ENCODE data around the gene PCDH18. TPM values are rescaled to one million over a fixed set of nuclear protein-coding genes. Genes with fewer than 3 reads are reported as not detected.

PCDH18 gene
- polyA plus RNA-seq (2012; ENCODE audit: insufficient read length, low read depth), result 46.6 TPM

GRCh38 chr4:137531986-137532868 lies at the start of gene PCDH18:
Gene PCDH18 (minus strand): TSS chr4:137532494. CDS start chr4:137532088, 406 bp downstream.
- TF ChIP-seq SIN3A (IDR thresholded peaks at IDR 0.05; ENCODE audit: borderline replicate concordance, insufficient read depth, low read length) (peak; percentile 73), TAF1 (IDR thresholded peaks at IDR 0.05; ENCODE audit: borderline replicate concordance, insufficient read depth, low read length) (peak; percentile 90), FOXP2 (optimal IDR thresholded peaks at IDR 0.05; ENCODE audit: borderline replicate concordance, extremely low read depth, extremely low read length, insufficient read depth) (no peak), POLR2AphosphoS5 (IDR thresholded peaks at IDR 0.05; ENCODE audit: low read depth, low read length) (peak; percentile 99), REST (IDR thresholded peaks at IDR 0.05; ENCODE audit: insufficient read depth in 1 of 2, low read depth in 2 of 2, low read length in 2 of 2) (no peak)

GRCh38 chr4:137576446-137576845 lies 44.2 kb upstream of the PCDH18 start:
- TF ChIP-seq SIN3A (IDR thresholded peaks at IDR 0.05; ENCODE audit: borderline replicate concordance, insufficient read depth, low read length), result no peak
- TF ChIP-seq TAF1 (IDR thresholded peaks at IDR 0.05; ENCODE audit: borderline replicate concordance, insufficient read depth, low read length), result no peak
- no peak for TF ChIP-seq FOXP2 (optimal IDR thresholded peaks at IDR 0.05; ENCODE audit: borderline replicate concordance, extremely low read depth, extremely low read length, insufficient read depth)
- no peak for TF ChIP-seq REST (IDR thresholded peaks at IDR 0.05; ENCODE audit: insufficient read depth in 1 of 2, low read depth in 2 of 2, low read length in 2 of 2)
- no peak for TF ChIP-seq POLR2AphosphoS5 (IDR thresholded peaks at IDR 0.05; ENCODE audit: low read depth, low read length)

GRCh38 chr4:137572647-137573046 lies 40.4 kb upstream of the PCDH18 start:
- TF ChIP-seq SIN3A (IDR thresholded peaks at IDR 0.05; ENCODE audit: borderline replicate concordance, insufficient read depth, low read length) (no peak), POLR2AphosphoS5 (IDR thresholded peaks at IDR 0.05; ENCODE audit: low read depth, low read length) (no peak), REST (IDR thresholded peaks at IDR 0.05; ENCODE audit: insufficient read depth in 1 of 2, low read depth in 2 of 2, low read length in 2 of 2) (no peak), FOXP2 (optimal IDR thresholded peaks at IDR 0.05; ENCODE audit: borderline replicate concordance, extremely low read depth, extremely low read length, insufficient read depth) (no peak), TAF1 (IDR thresholded peaks at IDR 0.05; ENCODE audit: borderline replicate concordance, insufficient read depth, low read length) (no peak)

GRCh38 chr4:137572163-137572562 lies 39.9 kb upstream of the PCDH18 start:
- TF ChIP-seq REST (IDR thresholded peaks at IDR 0.05; ENCODE audit: insufficient read depth in 1 of 2, low read depth in 2 of 2, low read length in 2 of 2) (no peak), FOXP2 (optimal IDR thresholded peaks at IDR 0.05; ENCODE audit: borderline replicate concordance, extremely low read depth, extremely low read length, insufficient read depth) (no peak), SIN3A (IDR thresholded peaks at IDR 0.05; ENCODE audit: borderline replicate concordance, insufficient read depth, low read length) (no peak), TAF1 (IDR thresholded peaks at IDR 0.05; ENCODE audit: borderline replicate concordance, insufficient read depth, low read length) (no peak)
